Right renal pelvis (tissue), 4 donors: ENCODE measurements around the gene PLCH1. TPM values are rescaled to one million over a fixed set of nuclear protein-coding genes. Genes with fewer than 3 reads are reported as not detected.
A peak's percentile ranks its signal among the peaks of the same experiment; 100 is the strongest.

ENCODE experiments used
- DNase-seq, 4 donors: peaks; one replicate each; pipeline ENCODE4 v3.0.0-alpha.2; 2013; ENCODE audit warnings: low read depth in 4 of 4, low spot score in 3 of 4, missing footprints in 1 of 4
- polyA plus RNA-seq, 4 donors: library from polyadenylated mRNA; unstranded; fragments of 120-200 nt; gene quantifications; one replicate each; pipeline ENCODE4 v1.2.1, GENCODE V29; 2013; ENCODE audit not compliant: insufficient read length in 4 of 4

Gene PLCH1
- polyA plus RNA-seq, 4 donors: 10.1 to 10.5 (median 10.3) TPM

DNA sequence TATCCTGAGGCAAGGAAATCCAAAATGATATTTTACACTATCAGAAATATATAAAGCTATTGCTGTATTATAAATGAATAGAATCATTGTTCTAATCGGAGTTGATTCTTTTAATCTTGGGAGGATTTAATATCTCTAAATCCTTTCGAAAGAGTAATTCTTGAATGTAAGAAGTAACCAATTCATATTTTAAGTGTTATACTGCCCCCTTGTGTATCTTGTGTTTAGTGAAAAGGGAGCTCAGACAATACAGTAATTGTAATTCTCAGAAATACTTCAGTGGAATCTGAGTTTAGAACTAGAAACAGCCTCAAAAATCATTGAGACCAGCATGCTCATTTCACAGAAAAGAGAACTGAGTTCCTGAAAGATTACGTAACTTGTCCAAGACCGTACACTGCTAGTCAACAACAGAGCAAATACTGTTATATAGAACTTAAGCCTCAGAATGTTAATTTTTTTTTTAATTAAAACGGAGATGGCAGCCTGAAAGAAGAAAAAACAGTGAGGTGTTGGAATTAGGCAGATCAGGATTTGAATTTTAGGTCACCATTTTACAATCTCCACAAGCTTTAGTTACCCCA lies 42.9 kb downstream of the PLCH1 start:
- DNase-seq: peak; percentile 21 to 46 (median 30)

DNA sequence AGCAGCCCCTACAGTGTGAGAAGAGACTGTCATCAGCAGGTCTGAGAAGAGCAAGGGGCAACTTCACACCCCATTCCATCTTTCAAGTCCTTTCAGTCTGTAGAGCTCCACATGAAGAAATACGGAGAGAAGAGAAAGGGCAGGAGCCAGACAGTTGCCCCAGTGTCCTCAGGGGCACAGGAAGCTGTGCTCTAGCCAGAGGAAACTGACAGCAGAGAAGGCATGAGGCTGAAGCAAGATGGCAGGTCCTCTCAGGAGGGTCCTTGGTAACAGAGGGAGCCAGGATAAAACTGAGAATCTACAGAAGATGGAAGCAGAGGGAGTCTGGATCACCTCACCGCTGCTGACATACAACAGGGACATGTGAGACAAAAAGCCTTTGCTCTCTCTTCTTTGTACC lies 47.3 kb downstream of the PLCH1 start:
- DNase-seq: no peak

DNA sequence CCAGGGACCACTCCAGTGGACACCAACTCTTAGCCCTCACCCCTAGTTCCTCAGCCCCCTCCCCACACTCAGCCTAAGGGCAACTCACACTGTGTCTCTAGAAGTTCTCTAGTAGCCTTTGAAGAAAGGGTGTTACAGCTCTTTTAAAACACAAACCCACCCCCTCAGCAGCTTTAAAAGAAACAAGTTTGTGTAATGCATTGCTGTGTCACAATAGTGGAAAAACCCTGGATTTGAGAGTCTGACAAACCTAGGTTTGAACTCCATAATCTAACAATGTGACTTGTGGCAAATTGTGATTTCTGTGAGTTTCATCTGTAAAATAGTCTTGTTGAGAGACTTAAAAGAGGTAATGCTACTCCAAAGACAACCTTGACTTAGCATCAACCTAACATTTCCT lies 54.0 kb downstream of the PLCH1 start:
- no peak for DNase-seq

DNA sequence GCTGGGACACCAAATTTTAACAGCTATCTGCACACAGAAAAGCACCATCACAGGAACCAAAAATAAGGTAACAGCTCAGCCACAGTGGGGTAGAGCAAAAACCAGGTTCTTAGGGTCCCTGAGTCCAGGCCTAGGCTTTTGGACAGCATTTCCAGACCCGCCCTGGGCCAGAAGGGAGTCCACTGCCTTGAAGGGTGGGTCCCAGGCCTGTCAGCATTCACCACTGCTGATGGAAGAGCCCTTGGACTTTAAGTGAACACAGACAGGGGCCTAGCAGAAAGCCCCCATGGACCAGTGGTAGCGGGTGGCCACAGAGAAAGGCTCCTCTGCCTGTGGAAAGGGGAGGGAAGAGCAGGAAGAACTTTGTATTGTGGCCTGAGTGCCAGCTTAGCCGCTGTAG lies 56.4 kb downstream of the PLCH1 start:
- no peak for DNase-seq

DNA sequence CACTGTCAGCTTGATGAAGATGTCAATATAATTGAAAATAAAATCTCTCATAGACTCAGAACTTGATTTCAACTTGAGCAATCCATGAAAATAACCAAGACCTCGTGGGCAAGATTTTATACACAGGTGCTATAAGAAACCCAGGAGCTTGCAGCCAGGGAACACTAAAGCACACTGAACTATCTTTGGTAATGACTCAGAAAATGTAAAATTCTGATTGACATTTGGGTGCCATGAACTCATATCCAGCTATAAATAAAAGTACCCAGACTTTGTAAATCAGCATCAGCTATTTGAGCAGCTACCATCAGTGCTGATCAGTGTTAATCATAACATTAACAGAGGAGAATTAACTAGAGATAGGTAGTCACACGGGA lies 61.5 kb downstream of the PLCH1 start:
- DNase-seq: no peak

DNA sequence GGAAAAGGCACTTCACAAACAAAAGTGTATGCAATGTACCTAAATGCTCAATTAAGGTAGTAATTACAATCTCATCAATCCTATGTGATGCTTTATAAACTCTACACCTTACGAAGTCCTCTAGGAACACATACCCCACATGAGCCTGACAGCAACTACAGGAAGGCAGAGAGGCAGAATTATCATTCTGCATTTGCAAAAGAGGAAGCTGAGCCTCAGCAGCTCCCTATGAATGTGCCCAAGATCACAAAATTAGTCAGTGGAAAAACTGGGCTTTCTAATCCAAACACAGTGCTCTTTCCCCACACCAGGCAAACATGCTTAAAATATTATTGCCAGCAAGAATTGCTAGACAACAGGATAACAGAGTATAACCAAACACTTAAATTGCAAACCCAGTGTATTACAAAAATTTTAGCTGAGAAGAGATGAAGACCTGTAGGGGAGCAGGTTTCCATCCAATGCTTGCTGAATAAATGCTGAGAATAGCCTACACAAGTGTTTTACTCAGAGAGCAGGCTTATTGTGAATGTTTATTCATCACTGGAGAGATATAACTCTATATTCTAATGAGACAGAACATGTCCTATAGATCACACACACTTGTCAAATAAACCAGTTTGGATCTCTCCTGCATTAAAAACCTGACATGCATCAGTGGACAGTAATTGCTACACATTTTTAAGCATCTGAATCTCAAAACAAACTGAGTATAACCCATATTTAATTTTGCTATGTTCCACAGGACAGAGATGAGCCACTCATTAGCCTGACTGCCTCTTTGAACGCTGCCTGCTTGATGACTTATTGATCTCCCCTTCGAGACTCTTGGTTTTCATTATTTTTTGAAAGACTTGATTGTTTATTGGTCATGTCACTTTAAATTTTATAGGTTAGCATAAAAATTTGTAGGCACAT lies 62.2 kb downstream of the PLCH1 start:
- DNase-seq: no peak

DNA sequence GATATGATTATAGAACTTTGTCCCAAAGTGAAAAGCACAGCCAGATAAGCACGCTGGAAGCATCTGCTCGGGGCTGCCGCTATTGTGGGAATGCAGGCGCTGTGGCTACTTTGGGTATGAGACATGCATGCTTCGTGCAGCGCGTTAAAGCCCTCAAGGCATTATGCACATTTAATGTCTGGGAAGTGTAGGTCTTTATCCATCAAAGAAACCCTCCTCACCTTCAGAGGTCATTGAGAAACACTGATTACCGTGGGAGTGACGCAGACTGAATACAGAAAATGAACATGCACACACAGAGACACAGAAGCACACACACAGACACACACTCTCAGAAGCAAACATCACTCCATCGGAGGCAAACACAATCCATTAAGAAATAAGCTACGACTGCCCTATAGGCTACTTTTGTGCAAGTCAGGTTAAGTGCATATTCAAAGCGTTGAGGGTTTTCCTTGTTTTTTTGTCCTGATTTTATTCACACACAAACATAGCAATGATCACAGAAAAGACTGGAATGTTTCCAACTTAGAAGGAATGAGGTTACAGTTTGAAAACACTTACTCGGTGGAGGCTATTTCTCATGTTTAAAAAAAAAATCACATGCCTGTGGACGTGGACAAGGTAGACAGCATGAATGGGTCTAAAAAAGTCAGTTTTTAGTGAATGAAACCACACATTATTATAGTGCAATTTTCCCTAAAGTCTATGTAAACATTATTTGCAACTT lies 68.5 kb downstream of the PLCH1 start:
- DNase-seq: peak in 1 of 4 donors; percentile 19

DNA sequence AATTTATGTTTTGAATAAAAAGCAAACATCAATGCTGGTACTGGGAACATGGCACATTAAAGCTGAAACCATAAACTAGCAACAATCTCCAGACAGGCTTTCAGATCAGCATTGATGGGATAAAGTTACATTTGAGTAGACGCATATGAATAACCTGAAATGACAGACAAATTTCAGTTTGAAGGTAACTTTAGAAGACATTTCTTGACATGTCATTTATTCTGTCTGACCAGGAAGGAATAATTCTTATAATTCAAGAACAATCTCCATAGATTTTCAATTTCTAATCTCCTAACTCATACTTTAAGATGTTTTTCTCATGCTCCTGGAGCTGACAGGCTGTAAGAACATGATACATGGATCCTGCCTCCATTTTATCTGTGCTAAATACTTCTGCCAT lies 69.8 kb downstream of the PLCH1 start:
- no peak for DNase-seq

DNA sequence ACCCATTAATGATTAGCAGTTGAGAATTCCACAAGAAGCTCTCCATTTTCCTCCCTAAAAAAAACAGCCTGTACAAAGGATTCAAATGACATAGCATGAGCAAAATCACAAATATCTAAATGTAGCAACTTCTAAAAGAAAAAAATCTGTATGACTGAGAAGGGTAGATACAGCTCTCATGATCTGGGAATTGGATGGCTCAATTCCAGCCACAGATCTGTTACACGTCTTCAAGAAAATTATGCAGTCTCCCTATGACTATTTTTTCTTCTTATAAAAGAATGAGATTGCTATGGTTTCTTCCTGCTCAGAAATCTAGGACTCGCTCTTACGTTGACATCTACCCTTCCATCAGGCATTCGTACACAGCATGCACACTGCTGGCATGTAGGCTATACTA lies 71.5 kb downstream of the PLCH1 start:
- no peak for DNase-seq

DNA sequence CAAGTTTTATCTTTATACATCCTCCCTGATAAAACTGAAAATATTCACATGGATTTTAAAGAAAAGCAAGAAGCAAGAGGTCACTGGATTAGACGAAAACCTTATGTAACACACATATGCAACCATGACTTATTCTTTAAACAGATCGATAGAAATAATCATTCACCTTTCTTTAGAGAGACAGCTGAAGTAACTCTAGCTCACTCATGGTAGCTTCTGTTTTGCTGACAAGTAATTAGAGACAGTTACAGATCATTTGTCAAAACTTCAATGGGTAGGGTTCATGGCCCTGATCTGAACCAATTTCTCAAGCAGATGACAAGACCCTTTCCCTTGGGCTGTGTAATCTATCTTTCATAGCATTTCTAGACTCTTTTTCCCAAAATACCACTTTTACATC lies 74.5 kb downstream of the PLCH1 start:
- DNase-seq: no peak

DNA sequence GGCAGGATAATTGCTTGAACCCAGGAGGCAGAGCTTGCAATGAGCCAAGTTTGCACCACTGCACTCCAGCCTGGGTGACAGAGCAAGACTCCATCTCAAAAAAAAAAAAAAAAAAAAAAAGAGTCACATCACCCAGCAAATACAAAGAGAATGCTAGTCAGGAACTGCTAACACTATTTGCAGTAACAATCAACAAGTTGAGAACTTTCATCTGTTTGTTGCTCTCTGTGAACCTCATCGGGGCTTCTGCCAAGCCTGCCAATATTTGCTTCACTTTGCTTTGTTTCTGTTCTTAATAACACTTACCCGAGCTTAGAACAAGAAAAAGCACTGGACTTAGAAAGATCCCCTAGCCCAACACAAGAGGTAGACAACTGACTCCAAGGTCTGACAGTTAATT lies 76.9 kb downstream of the PLCH1 start:
- no peak for DNase-seq

DNA sequence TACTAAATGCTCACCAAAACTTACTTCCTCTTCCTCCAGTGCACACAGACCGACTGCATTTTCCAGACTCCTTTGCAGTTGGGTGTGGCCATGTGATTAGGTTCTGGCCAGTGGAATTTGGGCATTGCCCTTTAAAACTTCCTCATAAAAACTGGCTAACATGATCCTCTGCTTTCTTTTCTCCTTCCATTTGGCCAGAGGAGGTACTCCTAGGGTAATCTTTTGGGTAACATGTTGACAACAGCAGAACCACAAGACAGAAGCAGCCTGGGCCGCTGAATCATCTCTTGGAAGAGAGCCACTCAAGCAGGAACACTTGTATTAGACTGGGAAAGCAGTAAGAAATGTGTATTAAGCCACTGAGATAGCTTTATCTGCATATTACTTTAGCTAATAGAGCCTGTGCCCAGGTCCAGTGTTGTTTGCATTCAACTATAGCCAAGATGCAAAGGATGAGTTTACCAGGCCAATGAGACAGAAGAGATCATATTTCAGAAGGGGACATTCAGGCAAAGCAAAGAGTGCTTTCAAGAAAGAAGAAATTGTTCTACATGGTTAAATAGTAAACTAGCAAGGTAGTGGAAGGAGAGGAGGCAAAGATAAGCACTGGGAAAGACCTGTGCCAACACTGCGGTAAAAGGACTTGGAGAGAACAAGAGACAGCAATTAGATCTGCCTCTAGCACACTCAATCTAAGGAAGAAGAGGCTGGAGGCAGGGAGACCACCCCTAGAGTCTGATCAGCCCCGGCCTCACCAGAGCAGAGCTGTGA lies 79.8 kb downstream of the PLCH1 start:
- no peak for DNase-seq

DNA sequence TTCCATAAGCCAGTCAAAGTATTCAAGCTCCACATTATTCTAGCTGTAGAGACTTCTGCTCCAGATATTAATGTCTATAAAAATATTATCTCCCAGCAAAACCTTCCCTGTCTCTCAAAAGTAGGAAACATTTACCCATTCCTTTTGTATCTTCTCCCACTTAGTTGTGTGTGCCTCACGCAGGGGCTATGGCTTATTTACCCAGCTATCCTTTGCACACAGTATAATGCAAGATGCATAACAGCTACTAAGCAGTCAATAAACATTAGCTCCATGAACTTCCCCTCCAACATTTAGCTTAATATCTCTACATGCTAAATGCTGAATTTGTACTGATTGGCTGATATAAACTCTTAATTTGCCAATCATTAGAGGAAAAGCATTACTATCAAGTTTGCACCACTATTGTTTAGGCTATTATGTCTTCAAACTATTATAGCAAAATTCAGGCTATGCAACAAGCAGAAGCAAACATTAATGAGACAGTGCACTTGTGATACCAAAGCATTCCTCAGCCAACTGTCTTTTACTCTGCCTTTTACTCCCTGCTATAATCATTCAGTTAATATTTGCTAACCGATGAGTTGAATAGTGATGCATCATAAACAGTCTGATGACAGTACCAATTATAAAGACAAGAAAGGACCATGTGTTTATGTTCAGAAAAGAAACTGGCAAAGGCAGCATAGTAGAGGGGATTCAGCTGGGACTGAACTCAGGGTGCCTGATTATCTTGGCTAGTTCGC lies 81.2 kb downstream of the PLCH1 start:
- DNase-seq: no peak

DNA sequence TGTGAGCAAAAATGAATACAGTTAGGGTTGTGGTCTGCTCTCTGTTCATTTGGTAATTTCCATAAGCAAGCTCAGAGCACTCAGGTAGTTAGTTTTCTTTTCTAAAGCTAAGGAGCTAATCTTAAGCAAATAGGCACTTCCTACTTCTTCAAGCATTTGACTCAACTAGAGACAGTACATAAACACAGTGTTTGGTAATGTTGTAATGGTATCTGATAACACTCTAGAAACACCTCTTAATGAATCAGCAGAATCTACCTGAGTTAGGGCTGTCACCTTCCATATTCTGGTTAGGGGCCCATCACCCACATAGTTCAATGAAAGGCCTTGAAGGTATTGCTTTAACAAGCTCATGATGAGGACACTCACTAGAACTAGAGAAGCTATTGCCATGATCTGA lies 83.1 kb downstream of the PLCH1 start:
- DNase-seq: no peak

DNA sequence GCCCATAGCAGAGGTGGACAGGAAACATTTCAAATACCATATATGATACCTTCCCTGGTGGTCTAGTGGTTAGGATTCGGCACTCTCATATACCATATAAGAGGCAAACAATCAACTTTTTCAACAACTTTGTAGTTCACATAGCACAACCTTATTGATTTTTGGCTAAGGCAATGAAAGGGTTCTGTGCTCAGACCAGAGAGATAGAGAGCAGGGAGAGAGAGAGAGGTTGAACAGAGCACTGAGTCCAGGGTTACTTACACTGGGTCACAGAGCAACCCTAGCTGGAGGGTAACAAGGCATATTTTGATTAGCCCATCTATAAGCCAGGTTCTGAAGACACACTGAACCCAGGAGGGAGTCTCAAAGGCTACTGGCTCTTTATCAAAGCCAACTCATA lies 83.8 kb downstream of the PLCH1 start:
- no peak for DNase-seq

DNA sequence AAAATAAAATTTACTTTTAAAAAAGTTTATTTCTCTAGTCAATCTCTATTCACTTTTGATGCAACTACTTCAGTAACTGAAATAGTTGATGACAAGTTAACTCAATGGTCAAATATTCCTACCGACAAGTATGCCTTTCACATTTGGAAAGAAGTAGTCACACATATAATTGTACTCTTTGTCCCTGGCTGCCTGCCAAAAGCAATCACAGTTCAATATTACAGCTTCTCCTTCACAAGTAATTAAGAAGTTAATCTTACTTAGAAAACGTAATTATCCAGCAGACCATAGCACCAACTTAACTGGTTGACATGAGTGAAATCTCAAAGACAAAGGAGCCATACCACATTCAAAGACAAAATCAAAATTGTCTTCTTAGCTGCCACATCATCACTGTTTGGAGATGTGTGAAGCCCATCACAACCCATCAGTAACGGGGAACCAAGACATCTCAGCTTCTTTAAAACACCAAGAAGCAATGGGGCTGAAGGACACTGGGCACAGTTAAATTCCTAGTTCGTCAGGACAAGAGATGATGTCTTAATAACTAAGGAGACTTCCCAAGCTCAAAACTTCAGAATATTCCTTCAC lies 86.1 kb downstream of the PLCH1 start:
- DNase-seq: no peak

DNA sequence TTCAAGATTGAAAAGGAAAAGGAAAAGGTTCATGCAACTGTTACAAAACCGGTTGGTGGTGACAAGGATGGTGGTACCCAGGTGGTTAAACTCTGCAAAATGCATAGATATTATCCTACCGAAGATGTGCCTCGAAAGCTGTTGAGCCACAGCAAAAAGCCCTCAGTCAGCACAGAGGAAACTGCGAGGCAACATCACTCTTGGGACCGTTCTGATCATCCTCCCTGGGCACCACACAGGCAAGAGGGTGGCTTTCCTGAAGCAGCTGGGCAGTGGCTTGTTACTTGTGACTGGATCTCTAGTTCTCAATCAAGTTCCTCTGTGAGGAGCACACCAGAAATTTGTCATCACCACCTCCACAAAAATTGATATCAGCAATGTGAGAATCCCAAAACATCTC lies 86.9 kb downstream of the PLCH1 start:
- DNase-seq: no peak

DNA sequence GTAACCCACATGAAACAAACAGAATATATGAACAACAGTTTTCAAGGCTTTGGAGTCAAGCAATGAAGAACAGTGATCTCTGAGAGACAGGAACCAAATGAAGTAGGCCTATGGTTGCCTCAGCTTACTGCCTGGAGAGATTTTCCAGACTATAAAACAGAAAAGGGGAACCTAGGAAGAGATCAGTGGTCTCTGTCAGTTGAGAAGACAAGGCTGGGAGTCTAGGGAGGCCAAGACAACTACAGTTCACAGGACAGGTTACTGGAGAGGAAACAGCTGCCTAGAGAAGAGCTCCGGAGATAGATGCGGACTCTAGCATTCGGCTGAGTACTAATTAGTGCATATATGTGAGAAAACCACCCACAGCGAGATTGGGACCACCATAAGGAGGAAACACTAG lies 87.7 kb downstream of the PLCH1 start:
- no peak for DNase-seq

DNA sequence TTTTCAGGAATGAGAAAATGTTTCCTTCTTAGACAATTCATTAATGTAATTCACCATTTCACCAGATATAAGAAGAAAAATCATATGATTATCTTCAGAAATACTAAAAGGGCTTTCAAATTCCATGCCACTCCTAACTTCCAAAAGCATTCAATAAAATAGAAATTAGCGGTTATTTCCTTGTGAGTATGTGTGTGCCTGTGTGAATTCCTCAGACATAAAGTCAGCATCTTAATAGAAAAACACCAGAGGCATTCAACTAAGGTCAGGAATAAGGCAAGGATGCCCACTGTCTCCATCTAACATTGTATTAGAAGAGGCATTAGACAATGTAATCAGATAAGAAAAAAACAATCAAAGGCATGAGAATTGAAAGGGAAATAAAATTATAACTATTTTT lies 88.4 kb downstream of the PLCH1 start:
- no peak for DNase-seq
